HS-27A (cell line): ENCODE measurements around the gene PSMB2.
A peak's percentile ranks its signal among the peaks of the same experiment; 100 is the strongest.

Experiments
- DNase-seq: peaks from one replicate; pipeline ENCODE4 v3.0.0-alpha.2; 2012; ENCODE audit warnings: low read depth, missing footprints

Gene PSMB2

DNA sequence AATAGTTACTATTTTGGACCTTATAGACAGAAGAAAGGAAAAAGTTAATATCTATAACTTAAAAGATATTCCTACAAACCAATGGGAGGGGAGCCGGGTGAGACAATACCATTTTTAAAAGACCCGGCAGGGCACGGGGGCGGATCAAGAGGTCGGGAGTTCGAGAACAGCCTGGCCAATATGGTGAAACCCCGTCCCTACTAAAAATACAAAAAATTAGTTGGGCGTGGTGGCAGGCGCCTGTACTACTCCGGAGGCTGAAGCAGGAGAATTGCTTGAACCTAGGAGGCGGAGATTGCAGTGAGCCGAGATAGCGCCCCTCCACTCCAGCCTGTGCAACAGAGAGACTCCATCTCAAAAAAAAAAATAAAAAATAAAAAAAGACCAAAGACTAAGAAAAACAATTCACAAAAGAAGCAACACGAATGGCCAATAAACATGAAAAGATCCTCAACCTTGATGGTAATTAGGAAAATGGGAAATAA, 1.2 kb upstream of the PSMB2 start:
- DNase-seq, result no peak

- no peak for DNase-seq
Measured at GRCh38 chr1:35640380-35641232, 720 bp downstream of the PSMB2 start.

- DNase-seq, result no peak
Measured at GRCh38 chr1:35637401-35637809, 3.9 kb downstream of the PSMB2 start.

- DNase-seq, result no peak
Measured at GRCh38 chr1:35633547-35633946, 7.8 kb downstream of the PSMB2 start.

DNA sequence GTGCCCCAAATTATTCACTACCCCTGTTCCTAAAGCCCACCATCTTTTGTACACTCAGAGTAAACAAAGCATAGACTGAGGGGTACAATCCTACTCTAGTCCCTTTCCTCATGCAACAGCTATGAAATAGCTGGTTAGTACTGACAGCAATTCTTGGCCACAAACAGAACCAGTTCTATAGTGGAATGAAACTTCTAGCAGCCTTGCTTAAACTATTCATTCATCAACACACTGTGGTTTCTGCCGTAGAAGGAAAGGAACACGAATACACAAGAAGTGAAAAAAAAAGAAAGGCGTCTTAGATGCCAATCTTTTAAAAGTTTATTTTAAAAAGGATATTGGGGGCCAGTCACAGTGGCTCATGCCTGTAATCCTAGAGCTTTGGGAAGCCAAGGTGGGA, 9.9 kb downstream of the PSMB2 start:
- no peak for DNase-seq

DNA sequence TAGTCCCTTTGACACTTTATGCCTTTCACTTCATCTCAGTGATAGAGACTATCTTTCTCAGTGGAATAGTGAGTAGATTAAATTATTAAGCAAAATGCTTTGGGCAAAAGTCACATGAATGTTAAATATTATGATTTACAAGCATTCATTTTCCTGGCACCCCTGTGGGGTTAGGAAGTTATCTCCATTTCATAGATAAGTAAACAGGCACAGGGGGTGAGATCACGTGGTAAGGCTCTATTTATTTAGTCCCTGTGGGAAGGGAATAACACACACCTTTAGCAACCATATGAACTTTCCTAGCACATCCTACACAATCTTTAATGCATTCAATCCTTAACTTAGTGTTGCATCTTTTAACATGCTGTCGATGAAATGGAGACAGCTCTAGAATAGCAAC, 12.3 kb downstream of the PSMB2 start:
- no peak for DNase-seq

GRCh38 chr1:35623832-35624231, 17.5 kb downstream of the PSMB2 start:
- no peak for DNase-seq

GRCh38 chr1:35622510-35623178, 18.7 kb downstream of the PSMB2 start:
- no peak for DNase-seq

DNA sequence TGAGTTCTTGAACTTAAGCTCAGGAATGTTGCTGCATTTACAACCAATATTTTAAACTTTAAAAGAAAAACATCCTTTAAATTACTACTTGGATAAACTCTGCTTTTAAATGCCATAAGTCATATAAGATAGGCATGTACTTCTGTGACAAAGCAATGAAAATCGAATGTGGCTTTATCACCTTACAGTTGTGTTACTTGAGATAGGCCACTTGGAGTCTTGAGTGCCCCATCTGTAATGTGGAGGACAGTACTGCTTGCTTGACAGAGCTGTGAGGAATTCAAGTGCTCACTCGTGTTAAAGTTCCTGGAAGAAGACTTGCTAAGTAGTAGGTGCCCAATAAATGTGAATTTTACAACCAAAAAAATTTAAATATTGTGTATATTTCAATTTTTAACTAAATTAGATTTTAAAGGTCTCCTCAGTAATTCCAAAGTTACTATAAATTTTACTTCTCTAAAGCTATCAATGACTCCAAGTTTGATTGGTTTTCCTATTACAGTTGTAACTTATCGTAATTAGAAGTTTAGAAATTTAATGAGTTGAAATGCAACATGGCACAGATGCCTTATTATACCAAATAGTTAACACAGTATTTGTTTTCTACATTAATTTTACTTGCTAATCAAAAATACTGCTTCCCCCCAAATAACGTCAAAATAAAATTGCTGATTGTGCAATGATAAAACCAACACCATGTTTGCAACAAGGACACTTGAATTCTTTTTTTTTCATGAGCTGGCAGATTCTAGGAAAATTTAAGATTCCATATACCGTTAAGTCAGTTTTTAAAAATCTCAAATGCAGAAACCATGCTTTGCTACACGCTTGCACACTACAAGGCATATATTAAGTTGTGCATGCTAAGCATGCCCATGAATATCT, 21.8 kb downstream of the PSMB2 start:
- DNase-seq, result no peak

- DNase-seq, result no peak
Measured at GRCh38 chr1:35615440-35615839, 25.9 kb downstream of the PSMB2 start.

GRCh38 chr1:35611655-35612054, 29.7 kb downstream of the PSMB2 start:
- DNase-seq, result no peak

- DNase-seq, result peak; percentile 76
Measured at GRCh38 chr1:35605867-35606182, 35.5 kb downstream of the PSMB2 start.

GRCh38 chr1:35605071-35605866, 36.1 kb downstream of the PSMB2 start:
- no peak for DNase-seq

GRCh38 chr1:35603941-35604340, 37.4 kb downstream of the PSMB2 start:
- DNase-seq, result no peak

GRCh38 chr1:35603468-35603867, 37.9 kb downstream of the PSMB2 start:
- DNase-seq, result no peak

DNA sequence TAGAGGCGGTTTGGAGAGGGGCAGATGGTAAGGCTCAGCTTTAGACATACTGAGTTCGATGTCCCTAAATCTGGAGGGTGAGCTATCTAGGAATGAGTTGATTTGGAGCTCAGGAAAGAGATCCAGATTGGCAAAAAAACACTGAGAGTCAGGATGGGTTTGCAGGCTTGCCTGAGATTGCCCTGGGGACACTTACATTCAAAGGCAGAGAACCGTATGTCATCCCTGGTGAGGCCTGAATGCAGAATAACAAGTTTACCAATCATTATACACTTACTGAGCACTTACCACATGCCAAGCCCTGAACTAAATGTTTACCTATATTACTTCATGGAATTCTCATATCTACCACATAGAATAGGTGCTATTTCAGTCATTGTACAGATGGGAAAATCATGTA, 40.7 kb downstream of the PSMB2 start:
- no peak for DNase-seq

DNA sequence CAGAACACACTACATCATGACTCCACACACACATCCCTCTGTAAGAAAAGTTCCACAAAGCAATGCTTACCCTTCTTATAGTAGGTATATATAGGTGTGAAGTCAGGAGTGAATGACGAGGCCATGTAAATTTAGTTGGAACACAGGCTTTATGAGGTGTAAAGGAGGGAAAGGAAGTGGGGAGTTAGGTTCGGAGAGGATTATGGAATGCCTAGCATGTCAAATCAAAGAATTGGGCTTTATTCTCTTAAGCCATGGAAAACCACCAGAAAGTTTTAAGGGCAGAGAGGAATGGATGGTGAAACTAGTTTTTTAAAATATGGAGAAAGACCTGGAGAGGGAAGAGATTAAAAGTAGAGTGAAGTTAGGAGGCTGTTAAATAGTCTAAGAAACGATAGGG, 41.9 kb downstream of the PSMB2 start:
- DNase-seq, result no peak

GRCh38 chr1:35598895-35599294, 42.4 kb downstream of the PSMB2 start:
- DNase-seq, result no peak

GRCh38 chr1:35597870-35598269, 43.5 kb downstream of the PSMB2 start:
- no peak for DNase-seq

DNA sequence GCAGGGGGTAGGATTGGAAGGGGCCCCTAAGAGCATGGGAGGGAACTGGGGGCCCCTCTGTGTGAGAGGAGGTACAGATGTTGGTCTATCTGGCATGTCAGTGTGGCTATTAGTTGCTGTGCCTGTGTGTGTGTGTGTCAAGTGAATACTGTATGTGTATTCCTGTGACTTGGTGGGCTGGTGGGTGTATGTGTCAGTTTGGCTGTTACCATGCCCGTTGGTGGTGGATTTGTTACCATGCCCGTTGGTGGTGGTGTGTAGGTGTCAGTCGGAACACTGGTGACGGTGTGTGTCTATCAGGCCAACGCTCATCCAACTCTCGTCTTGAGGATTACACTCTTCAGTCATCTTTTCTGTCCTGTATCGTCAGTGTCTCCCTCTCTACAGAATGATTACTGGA, 45.6 kb downstream of the PSMB2 start:
- no peak for DNase-seq

DNA sequence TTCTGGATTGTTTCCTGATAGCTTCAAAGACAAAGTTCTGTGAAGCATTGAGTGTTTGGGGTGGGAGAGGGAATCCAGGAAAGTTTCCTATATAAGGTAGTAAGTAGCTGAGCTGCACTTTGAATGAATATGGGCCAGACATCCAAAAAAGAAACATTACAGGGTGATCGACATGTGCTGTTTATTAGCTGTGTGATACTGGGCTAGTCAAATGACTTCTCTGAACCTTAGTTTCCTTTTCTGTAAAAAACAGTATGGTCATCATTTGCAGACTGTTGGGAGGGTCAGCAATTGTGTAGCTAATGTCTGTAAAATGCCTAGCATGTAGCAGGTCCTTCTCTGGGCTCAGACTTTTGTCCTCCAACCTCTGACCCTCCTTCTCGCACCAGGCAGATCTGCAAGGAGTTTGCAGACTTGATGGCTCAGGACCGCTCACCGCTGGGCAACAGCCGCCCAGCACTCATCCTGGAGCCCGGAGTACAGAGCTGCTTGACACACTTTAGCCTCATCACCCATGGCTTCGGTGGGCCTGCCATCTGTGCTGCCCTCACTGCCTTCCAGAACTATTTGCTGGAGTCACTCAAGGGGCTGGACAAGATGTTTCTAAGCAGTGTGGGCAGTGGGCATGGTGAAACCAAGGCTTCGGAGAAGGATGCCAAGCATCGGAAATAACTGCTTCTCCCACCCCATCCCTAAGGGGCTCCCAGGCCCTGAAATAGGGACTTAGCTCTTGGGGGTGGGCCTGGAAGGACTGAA, 47.1 kb downstream of the PSMB2 start:
- DNase-seq, result no peak
